ENCODE data around the gene CYP27B1.
A peak's percentile ranks its signal among the peaks of the same experiment; 100 is the strongest.

The CYP27B1 gene

GRCh38 chr12:57751788-57752667, 14.8 kb downstream of the CYP27B1 start, which contains the start of gene CDK4:
Gene CDK4, minus strand, starts transcription at chr12:57752310. Its CDS starts 593 bp downstream, at chr12:57751717.
- peak; percentile 98 to 99 for DNase-seq (ENCODE audit: low read depth in 2 of 2)

GRCh38 chr12:57751432-57751787, 15.5 kb downstream of the CYP27B1 start:
- DNase-seq (ENCODE audit: low read depth in 2 of 2) = no peak

- DNase-seq (ENCODE audit: low read depth in 2 of 2) = no peak
These were observed 16.1 kb downstream of the CYP27B1 start for GRCh38 chr12:57750561-57751431.

GRCh38 chr12:57749061-57749460, 17.8 kb downstream of the CYP27B1 start:
- DNase-seq (ENCODE audit: low read depth in 2 of 2) = no peak

- DNase-seq (ENCODE audit: low read depth in 2 of 2) = no peak
These were observed 20.9 kb downstream of the CYP27B1 start for GRCh38 chr12:57746025-57746424.

GRCh38 chr12:57745485-57745881, 21.4 kb downstream of the CYP27B1 start:
- DNase-seq (ENCODE audit: low read depth in 2 of 2) = no peak

GRCh38 chr12:57744777-57745484, 21.9 kb downstream of the CYP27B1 start, which contains the start of gene TSPAN31:
Gene TSPAN31, plus strand, starts transcription at chr12:57745039. Its CDS starts 116 bp downstream, at chr12:57745155.
- peak; percentile 93 for DNase-seq (ENCODE audit: low read depth in 2 of 2)

- DNase-seq (ENCODE audit: low read depth in 2 of 2) = peak; percentile 69 to 76
These were observed 22.6 kb downstream of the CYP27B1 start for GRCh38 chr12:57744194-57744776.

- DNase-seq (ENCODE audit: low read depth in 2 of 2) = no peak
These were observed 23.1 kb downstream of the CYP27B1 start for GRCh38 chr12:57743769-57744168.

GRCh38 chr12:57741844-57742738, 24.8 kb downstream of the CYP27B1 start:
- peak; percentile 69 to 77 for DNase-seq (ENCODE audit: low read depth in 2 of 2)

- no peak for DNase-seq (ENCODE audit: low read depth in 2 of 2)
These were observed 25.5 kb downstream of the CYP27B1 start for GRCh38 chr12:57741413-57741789.

- peak; percentile 47 to 66 for DNase-seq (ENCODE audit: low read depth in 2 of 2)
These were observed 26.0 kb downstream of the CYP27B1 start for GRCh38 chr12:57740656-57741412.

GRCh38 chr12:57739914-57740538, 26.9 kb downstream of the CYP27B1 start:
- DNase-seq (ENCODE audit: low read depth in 2 of 2) = no peak

GRCh38 chr12:57739387-57739786, 27.5 kb downstream of the CYP27B1 start:
- no peak for DNase-seq (ENCODE audit: low read depth in 2 of 2)

GRCh38 chr12:57738661-57739237, 28.1 kb downstream of the CYP27B1 start, which contains the start of gene AGAP2:
Gene AGAP2, minus strand, starts transcription at chr12:57738742. Its CDS starts 496 bp downstream, at chr12:57738246.
- no peak for DNase-seq (ENCODE audit: low read depth in 2 of 2)

GRCh38 chr12:57737467-57738460, 29.1 kb downstream of the CYP27B1 start:
- no peak for DNase-seq (ENCODE audit: low read depth in 2 of 2)

GRCh38 chr12:57736741-57737466, 30.0 kb downstream of the CYP27B1 start:
- DNase-seq (ENCODE audit: low read depth in 2 of 2) = no peak
